CD4-positive, alpha-beta T cell treated with Interleukin-6 for 4 hours (primary cell): ENCODE measurements around the gene AQP12A.
"Not testable (repeated sequence)": the region's sequence is repeated elsewhere in the genome, so short reads cannot be mapped to it uniquely, and the experiment has no call there.

Source experiments
- DNase-seq: peaks from one replicate; pipeline ENCODE4 v3.0.0-alpha.2; 2020; ENCODE audit warnings: mixed read lengths

The AQP12A gene

GRCh38 chr2:240691631-240692420 is at the start of gene AQP12A:
TSS of gene AQP12A (plus strand) at chr2:240691866. CDS start at chr2:240691914, 48 bp downstream.
- not testable (repeated sequence) for DNase-seq

- DNase-seq: no peak
These were observed 49.4 kb upstream of the AQP12A start for GRCh38 chr2:240642061-240642805.

DNA sequence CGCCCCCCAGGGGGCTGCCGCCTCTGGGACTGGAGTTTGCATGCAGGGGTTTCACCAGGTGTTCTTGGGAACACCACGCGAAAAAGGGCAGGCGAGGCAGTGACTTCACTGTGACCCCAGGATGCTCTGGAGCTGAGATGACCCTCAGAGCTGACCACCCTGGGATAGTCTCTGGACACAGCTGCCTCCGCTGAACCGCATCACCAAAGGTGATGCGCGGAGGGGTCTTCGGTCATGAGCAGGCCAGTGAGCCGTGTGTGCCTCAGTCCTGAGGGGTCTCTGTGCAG is 48.9 kb upstream of the AQP12A start:
- DNase-seq: no peak

- DNase-seq: no peak
These were observed 48.4 kb upstream of the AQP12A start for GRCh38 chr2:240643093-240643810.

- DNase-seq: no peak
These were observed 47.9 kb upstream of the AQP12A start for GRCh38 chr2:240643811-240644150.

DNA sequence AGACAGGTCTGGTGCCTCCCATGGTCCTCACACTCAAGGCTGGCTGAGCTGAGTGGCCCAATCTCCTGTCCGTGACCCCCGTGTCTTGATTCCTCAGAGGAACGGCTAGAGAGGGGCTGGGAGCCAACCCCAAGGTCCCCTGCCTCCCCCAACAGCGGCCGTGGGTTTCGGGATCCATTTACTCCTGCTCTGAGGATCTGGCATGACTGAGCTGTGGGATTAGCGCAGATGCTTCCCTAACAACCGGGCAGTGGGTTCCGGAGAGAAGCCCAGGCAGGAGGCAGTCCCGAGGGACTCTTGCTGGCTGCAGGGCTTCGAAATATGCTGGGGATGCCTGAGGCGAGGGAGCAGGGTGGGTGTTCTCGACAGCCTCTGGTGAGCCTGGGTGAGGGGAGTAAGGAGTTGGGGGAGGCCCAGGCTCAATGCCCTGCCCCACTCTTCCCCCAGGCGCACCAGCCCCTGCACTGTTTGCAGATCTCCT is 47.5 kb upstream of the AQP12A start:
- no peak for DNase-seq

GRCh38 chr2:240644859-240645301 is 46.8 kb upstream of the AQP12A start:
- DNase-seq: no peak

DNA sequence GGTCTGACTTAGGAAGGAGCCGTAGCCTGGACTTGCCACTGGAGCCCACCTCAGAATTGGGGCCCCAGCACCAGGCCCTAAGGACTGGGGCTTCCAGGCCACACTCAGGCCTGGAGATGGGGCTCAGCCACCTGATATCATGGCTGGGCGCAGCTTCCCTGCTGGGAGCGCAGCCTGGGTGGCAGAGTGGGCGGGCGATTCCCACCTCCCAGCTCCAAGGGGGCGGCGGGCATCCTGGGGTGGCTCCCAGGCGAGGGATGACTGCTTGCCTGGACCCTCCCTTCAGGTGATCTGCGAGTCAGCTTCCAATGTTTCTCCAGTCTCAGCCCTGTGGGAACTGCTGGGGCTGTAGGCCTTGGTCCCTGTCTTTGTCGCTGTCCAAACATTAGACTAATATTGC is 46.3 kb upstream of the AQP12A start:
- no peak for DNase-seq

DNA sequence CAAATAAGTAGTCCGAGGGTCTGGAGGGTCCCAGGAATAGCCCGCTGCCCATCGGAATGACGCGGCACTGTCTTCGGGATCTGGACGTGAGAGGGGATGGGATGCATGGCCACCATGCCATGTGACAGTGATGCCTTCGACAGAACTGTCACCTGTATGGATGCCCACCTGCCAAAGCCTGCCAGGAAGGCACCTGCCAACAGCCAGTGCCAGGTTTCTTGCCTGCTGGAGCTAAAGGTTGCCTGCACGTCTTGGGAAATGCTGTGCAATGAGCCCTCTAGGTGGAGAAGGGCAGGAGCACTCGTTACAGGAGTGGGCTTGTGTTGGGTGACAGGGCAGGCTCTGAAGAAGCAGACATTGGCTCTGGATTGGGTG is 45.9 kb upstream of the AQP12A start:
- no peak for DNase-seq

GRCh38 chr2:240646176-240646899 is 45.3 kb upstream of the AQP12A start:
- no peak for DNase-seq

DNA sequence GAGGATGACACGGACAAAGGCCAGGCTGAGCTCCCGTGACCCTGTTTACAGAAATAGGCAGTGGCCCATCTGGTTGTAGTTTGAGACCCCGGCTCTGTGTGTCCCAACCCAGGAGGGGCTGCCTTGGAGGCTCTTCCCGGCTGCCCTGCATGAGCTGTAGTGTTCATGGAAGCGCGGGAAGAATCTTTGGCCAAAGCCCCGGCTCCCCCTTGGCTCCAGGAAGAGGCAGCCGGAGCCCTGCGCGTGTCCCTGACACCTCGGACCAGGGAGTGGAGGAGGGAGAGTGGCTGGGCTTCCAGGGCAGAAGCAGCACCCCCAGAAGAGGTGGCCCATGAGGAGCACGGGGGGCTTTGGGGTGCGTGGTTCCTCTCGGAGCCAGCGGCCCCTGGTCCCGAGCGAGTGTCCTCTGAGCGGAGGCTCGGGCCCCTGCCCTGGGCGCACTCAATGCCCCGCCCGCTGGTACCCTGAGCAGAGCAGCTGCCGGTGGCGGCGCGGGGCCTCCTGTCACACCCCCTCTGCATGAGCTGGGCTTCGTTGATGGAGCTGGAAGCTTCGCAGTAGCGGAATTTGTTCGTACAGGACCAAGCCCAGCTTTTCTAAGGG is 44.7 kb upstream of the AQP12A start:
- DNase-seq: no peak

- no peak for DNase-seq
These were observed 44.0 kb upstream of the AQP12A start for GRCh38 chr2:240647503-240648154.

- DNase-seq: no peak
These were observed 43.5 kb upstream of the AQP12A start for GRCh38 chr2:240648155-240648649.

- DNase-seq: no peak
These were observed 42.9 kb upstream of the AQP12A start for GRCh38 chr2:240648650-240649275.

GRCh38 chr2:240649331-240649730 is 42.3 kb upstream of the AQP12A start:
- no peak for DNase-seq

GRCh38 chr2:240650254-240650965 is 41.3 kb upstream of the AQP12A start:
- no peak for DNase-seq

GRCh38 chr2:240651185-240651584 is 40.5 kb upstream of the AQP12A start:
- DNase-seq: no peak

- DNase-seq: no peak
These were observed 35.5 kb upstream of the AQP12A start for GRCh38 chr2:240655931-240656886.

GRCh38 chr2:240659883-240660282 is 31.8 kb upstream of the AQP12A start:
- not testable (repeated sequence) for DNase-seq
